Nephron (organoid): Measurements from ENCODE around the gene UNC5B.

Source experiments
- H3K27ac Mint-ChIP-seq, 3 experiments: 2 replicates each; pipeline ENCODE4 v1.8.0; 2020; ENCODE audit warnings: mixed read lengths in 3 of 3, mild to moderate bottlenecking in 2 of 3, moderate library complexity in 1 of 3
- H3K27me3 Mint-ChIP-seq: 2 replicates; pipeline ENCODE4 v1.8.0; 2021; ENCODE audit warnings: low read depth, mild to moderate bottlenecking, moderate library complexity, mixed read lengths
- H3K36me3 Mint-ChIP-seq: 2 replicates; pipeline ENCODE4 v1.8.0; 2020; ENCODE audit warnings: low read depth, mixed read lengths
- H3K4me1 Mint-ChIP-seq: 2 replicates; pipeline ENCODE4 v1.8.0; 2020; ENCODE audit warnings: mixed read lengths
- H3K4me3 Mint-ChIP-seq, 3 experiments: 2 replicates each; pipeline ENCODE4 v1.8.0; 2020; ENCODE audit warnings: mild to moderate bottlenecking in 3 of 3, mixed read lengths in 3 of 3, moderate library complexity in 2 of 3
- H3K9me3 Mint-ChIP-seq: 2 replicates; pipeline ENCODE4 v1.8.0; 2020; ENCODE audit warnings: mixed read lengths
- CTCF ChIP-seq, 3 experiments: fragments of 200-600 bp; sonication (generic); IDR thresholded peaks; one replicate each; pipeline ENCODE4 v1.5.0; 2021; ENCODE audit warnings: antibody characterized with exemption in 3 of 3; ENCODE audit not compliant: unreplicated experiment in 3 of 3

Gene UNC5B

GRCh38 chr10:71258046-71258445 lies 45.7 kb downstream of the UNC5B start:
- Mint-ChIP-seq H3K4me1 (peaks cover 59% of the 10 kb centered on the region), H3K27ac (no peak overlapping the region), H3K9me3 (no peaks in the 10 kb centered on the region), H3K27me3 (peaks cover 8% of the 10 kb centered on the region), H3K36me3 (no peaks in the 10 kb centered on the region), H3K4me3 (no peak overlapping the region)
- TF ChIP-seq CTCF (IDR thresholded peaks at IDR 0.05; ENCODE audit: unreplicated experiment in 3 of 3): no peak

GRCh38 chr10:71258446-71259145 lies 46.2 kb downstream of the UNC5B start:
- H3K27ac Mint-ChIP-seq: peak overlapping the region in 1 of 3 experiments; percentile 90
- H3K27me3 Mint-ChIP-seq: peaks cover 11% of the 10 kb centered on the region
- H3K36me3 Mint-ChIP-seq: no peaks in the 10 kb centered on the region
- TF ChIP-seq CTCF (IDR thresholded peaks at IDR 0.05; ENCODE audit: unreplicated experiment in 3 of 3): no peak
- H3K4me1 Mint-ChIP-seq: peaks cover 64% of the 10 kb centered on the region
- H3K9me3 Mint-ChIP-seq: no peaks in the 10 kb centered on the region
- no peak overlapping the region for H3K4me3 Mint-ChIP-seq

GRCh38 chr10:71259282-71259681 lies 46.9 kb downstream of the UNC5B start:
- peak overlapping the region; percentile 70 to 92 (median 90) for H3K27ac Mint-ChIP-seq
- TF ChIP-seq CTCF (IDR thresholded peaks at IDR 0.05; ENCODE audit: unreplicated experiment in 3 of 3): no peak
- H3K4me1 Mint-ChIP-seq: peaks cover 71% of the 10 kb centered on the region
- H3K9me3 Mint-ChIP-seq: no peaks in the 10 kb centered on the region
- peak overlapping the region in 1 of 3 experiments; percentile 30 for H3K4me3 Mint-ChIP-seq
- H3K27me3 Mint-ChIP-seq: peaks cover 11% of the 10 kb centered on the region
- H3K36me3 Mint-ChIP-seq: no peaks in the 10 kb centered on the region

GRCh38 chr10:71259815-71260501 lies 47.6 kb downstream of the UNC5B start:
- no peak overlapping the region for H3K4me3 Mint-ChIP-seq

GRCh38 chr10:71260622-71261325 lies 48.4 kb downstream of the UNC5B start:
- Mint-ChIP-seq H3K27ac (peak overlapping the region; percentile 90 to 95 (median 94)), H3K4me1 (peaks cover 68% of the 10 kb centered on the region), H3K36me3 (no peaks in the 10 kb centered on the region), H3K27me3 (peaks cover 7% of the 10 kb centered on the region), H3K9me3 (no peaks in the 10 kb centered on the region), H3K4me3 (peak overlapping the region; percentile 32 to 44 (median 38))
- no peak for TF ChIP-seq CTCF (IDR thresholded peaks at IDR 0.05; ENCODE audit: unreplicated experiment in 3 of 3)

More at GRCh38 chr10:71259815-71260501, 47.6 kb downstream of the UNC5B start:
- H3K36me3 Mint-ChIP-seq: no peaks in the 10 kb centered on the region
- H3K27me3 Mint-ChIP-seq: peaks cover 11% of the 10 kb centered on the region
- no peaks in the 10 kb centered on the region for H3K9me3 Mint-ChIP-seq
- H3K27ac Mint-ChIP-seq: peak overlapping the region; percentile 90 to 95 (median 94)
- TF ChIP-seq CTCF (IDR thresholded peaks at IDR 0.05; ENCODE audit: unreplicated experiment in 3 of 3): no peak
- peaks cover 71% of the 10 kb centered on the region for H3K4me1 Mint-ChIP-seq
